AG04449 (cell line): Measurements from ENCODE around the gene BAZ2B.

ENCODE experiments used
- CTCF ChIA-PET: fragments of 350-600 bp; formaldehyde crosslinking; extraction: SDS; loops from one replicate; lab custom pipeline; 2021; ENCODE audit warnings: antibody characterized with exemption; lab: Yijun Ruan, JAX
- POLR2A ChIA-PET: fragments of 400-600, 350-600 bp; formaldehyde crosslinking; extraction: SDS; loops from one replicate; lab custom pipeline; 2020; ENCODE audit warnings: antibody characterized with exemption, inconsistent platforms; lab: Yijun Ruan, JAX
- DNase-seq: peaks from one replicate; pipeline ENCODE4 v3.0.0-alpha.2; 2010; ENCODE audit warnings: low read depth, low spot score
- H3K4me3 ChIP-seq: 2 replicates; pipeline ENCODE4 v1.5.1; 2011; ENCODE audit warnings: low read depth, mild to moderate bottlenecking, control low read depth, low read length
- TF ChIP-seq, protein P1 (sequence below): IDR thresholded peaks from one replicate; pipeline ENCODE4 v1.5.1; 2011; ENCODE audit warnings: mild to moderate bottlenecking, moderate library complexity, low read length, control low read depth, inconsistent platforms; ENCODE audit not compliant: insufficient read depth; ENCODE audit errors: missing control alignments

Gene BAZ2B

DNA sequence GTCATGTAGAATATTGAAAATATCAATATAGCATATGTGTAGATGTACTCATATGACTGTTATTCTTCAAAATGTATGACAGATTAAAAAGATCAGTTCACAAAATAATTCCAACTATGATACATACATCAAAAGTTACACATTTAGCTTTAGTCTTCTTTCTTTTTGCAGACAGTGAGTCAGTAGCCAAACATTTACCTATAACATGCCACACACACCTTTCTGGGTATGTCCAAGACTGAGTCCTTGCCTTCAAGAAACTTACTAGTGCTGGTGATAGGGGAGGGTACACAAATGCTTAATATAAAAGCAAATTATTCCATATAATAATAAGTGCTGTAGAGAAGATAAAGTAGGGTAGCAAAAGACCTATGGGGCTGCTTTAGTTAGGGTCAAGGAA lies 176.9 kb downstream of the BAZ2B start:
- no peak overlapping the region for H3K4me3 ChIP-seq
- TF ChIP-seq, protein P1, sequence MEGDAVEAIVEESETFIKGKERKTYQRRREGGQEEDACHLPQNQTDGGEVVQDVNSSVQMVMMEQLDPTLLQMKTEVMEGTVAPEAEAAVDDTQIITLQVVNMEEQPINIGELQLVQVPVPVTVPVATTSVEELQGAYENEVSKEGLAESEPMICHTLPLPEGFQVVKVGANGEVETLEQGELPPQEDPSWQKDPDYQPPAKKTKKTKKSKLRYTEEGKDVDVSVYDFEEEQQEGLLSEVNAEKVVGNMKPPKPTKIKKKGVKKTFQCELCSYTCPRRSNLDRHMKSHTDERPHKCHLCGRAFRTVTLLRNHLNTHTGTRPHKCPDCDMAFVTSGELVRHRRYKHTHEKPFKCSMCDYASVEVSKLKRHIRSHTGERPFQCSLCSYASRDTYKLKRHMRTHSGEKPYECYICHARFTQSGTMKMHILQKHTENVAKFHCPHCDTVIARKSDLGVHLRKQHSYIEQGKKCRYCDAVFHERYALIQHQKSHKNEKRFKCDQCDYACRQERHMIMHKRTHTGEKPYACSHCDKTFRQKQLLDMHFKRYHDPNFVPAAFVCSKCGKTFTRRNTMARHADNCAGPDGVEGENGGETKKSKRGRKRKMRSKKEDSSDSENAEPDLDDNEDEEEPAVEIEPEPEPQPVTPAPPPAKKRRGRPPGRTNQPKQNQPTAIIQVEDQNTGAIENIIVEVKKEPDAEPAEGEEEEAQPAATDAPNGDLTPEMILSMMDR, result no peak
- no peak for DNase-seq
- ChIA-PET CTCF (no interaction called here), POLR2A (no interaction called here)

DNA sequence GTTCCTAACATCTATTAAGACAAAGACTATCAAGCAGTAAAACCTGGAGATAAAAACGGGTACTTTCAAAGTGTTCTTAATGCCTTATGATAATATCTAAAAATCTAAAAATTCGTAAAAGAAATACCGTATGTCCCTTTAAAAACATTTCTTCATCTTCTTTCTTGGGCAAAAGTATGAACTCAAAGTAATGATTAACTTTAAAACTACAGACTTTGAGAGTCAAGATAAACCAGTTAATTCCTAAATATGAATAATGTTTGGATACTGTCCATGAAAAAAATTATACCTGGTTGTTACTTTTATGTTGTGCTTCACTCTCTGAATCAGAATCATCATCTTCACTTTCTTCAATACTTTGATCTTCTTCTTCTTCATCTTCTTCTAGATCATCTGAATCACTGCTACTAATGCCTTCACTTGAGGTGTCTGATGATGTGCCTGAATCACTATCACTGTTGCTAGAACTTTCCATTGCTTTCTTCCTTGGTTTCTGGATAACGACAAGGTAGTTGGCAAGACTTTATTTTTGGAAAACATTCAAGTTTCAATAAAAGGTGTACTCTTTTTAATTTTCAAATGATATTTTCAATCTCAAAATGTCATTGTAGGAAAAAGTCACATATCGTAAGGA lies 177.5 kb downstream of the BAZ2B start:
- H3K4me3 ChIP-seq, result no peak overlapping the region
- ChIA-PET CTCF (no interaction called here), POLR2A (no interaction called here)
- TF ChIP-seq, protein P1, result no peak
- no peak for DNase-seq

- ChIA-PET POLR2A (interaction anchor here (0.7 kb wide), 1 partner anchor 18 kb away, joined by 5 read pairs; no protein-coding TSS in a partner anchor), CTCF (no interaction called here)
- H3K4me3 ChIP-seq, result no peak overlapping the region
- no peak for DNase-seq
- TF ChIP-seq, protein P1, result no peak
These were observed 178.1 kb downstream of the BAZ2B start for GRCh38 chr2:159438284-159438683.

DNA sequence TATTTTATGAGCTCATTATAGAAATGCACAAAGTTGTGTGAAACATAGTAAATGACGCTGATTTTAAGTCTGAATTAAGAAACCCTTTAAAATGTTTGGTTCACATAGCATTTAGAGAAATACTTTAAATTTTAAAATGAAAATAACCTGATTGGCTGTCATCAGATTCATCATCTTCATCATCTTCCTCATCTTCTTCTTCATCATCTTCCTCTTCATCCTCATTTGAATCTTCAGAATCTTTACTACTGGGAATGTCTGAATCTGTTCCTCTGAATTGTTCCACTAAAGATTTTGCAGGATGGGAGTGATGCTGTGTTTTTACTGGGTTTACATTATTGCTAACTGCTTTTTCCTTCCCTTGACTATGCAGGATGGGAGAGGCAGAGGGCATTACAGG lies 183.7 kb downstream of the BAZ2B start:
- ChIA-PET CTCF (no interaction called here), POLR2A (no interaction called here)

GRCh38 chr2:159427048-159427447 lies 189.3 kb downstream of the BAZ2B start:
- H3K4me3 ChIP-seq, result no peak overlapping the region
- ChIA-PET POLR2A (no interaction called here), CTCF (no interaction called here)
- TF ChIP-seq, protein P1, result no peak
- no peak for DNase-seq

More for the DNA sequence above, 183.7 kb downstream of the BAZ2B start:
- TF ChIP-seq, protein P1, result no peak
- DNase-seq, result no peak
- no peak overlapping the region for H3K4me3 ChIP-seq

- POLR2A ChIA-PET, result no interaction called here
- H3K4me3 ChIP-seq, result no peak overlapping the region
- TF ChIP-seq, protein P1, result no peak
- no peak for DNase-seq
- CTCF ChIA-PET, result interaction anchor here (1.3 kb wide), 1 partner anchor 9 kb away, joined by 3 read pairs; no protein-coding TSS in a partner anchor
These were observed 196.9 kb downstream of the BAZ2B start for GRCh38 chr2:159419403-159419802.
